HG02678 (cell line): Measurements from ENCODE around the gene ARID1B.
"Not testable (repeated sequence)": the region's sequence is repeated elsewhere in the genome, so short reads cannot be mapped to it uniquely, and the experiment has no call there.

Experiments
- ATAC-seq: cut with Tn5 transposase; IDR thresholded peaks from one replicate; pipeline ENCODE4 v1.9.1; 2021; ENCODE audit warnings: mild to moderate bottlenecking, moderate library complexity; ENCODE audit not compliant: unreplicated experiment

Gene ARID1B

GRCh38 chr6:157036245-157036711, 259.1 kb downstream of the ARID1B start:
- ATAC-seq = no peak

GRCh38 chr6:157037165-157037564, 260.0 kb downstream of the ARID1B start:
- no peak for ATAC-seq

GRCh38 chr6:157038610-157039009, 261.4 kb downstream of the ARID1B start:
- ATAC-seq = no peak

GRCh38 chr6:157039639-157040038, 262.5 kb downstream of the ARID1B start:
- ATAC-seq = not testable (repeated sequence)

GRCh38 chr6:157040191-157040590, 263.0 kb downstream of the ARID1B start:
- ATAC-seq = no peak

GRCh38 chr6:157045831-157046454, 268.8 kb downstream of the ARID1B start:
- no peak for ATAC-seq

GRCh38 chr6:157046776-157047175, 269.6 kb downstream of the ARID1B start:
- no peak for ATAC-seq

GRCh38 chr6:157047328-157047727, 270.1 kb downstream of the ARID1B start:
- ATAC-seq = no peak

GRCh38 chr6:157047951-157048350, 270.8 kb downstream of the ARID1B start:
- ATAC-seq = no peak

- ATAC-seq = no peak
These were observed 272.0 kb downstream of the ARID1B start for GRCh38 chr6:157049133-157049532.

- no peak for ATAC-seq
These were observed 273.5 kb downstream of the ARID1B start for GRCh38 chr6:157050537-157051265.

- no peak for ATAC-seq
These were observed 277.4 kb downstream of the ARID1B start for GRCh38 chr6:157054531-157054979.

- no peak for ATAC-seq
These were observed 278.7 kb downstream of the ARID1B start for GRCh38 chr6:157055863-157056262.

GRCh38 chr6:157056275-157056674, 279.1 kb downstream of the ARID1B start:
- ATAC-seq = no peak

GRCh38 chr6:157058574-157058973, 281.4 kb downstream of the ARID1B start:
- ATAC-seq = peak; percentile 91

- no peak for ATAC-seq
These were observed 282.6 kb downstream of the ARID1B start for GRCh38 chr6:157059781-157060180.

- no peak for ATAC-seq
These were observed 283.3 kb downstream of the ARID1B start for GRCh38 chr6:157060440-157060952.

- no peak for ATAC-seq
These were observed 284.8 kb downstream of the ARID1B start for GRCh38 chr6:157061770-157062594.

GRCh38 chr6:157063176-157063905, 286.2 kb downstream of the ARID1B start:
- no peak for ATAC-seq

- ATAC-seq = no peak
These were observed 286.7 kb downstream of the ARID1B start for GRCh38 chr6:157063923-157064322.

GRCh38 chr6:157064502-157064901, 287.3 kb downstream of the ARID1B start:
- ATAC-seq = no peak
